Measurements from ENCODE around the gene ABCG4.

ABCG4 gene

GRCh38 chr11:119152604-119153003 lies 3.8 kb downstream of the ABCG4 start:
- DNase-seq (ENCODE audit: low read depth, low spot score): no peak
- H3K4me3 ChIP-seq (ENCODE audit: low read depth, low read length): no peak overlapping the region
- in situ Hi-C loops (cut with HindIII; ENCODE audit: low sequenced_read_pairs): no loop called here
- TF ChIP-seq CTCF (IDR thresholded peaks at IDR 0.05; ENCODE audit: low read depth, low read length): no peak

- no peak for DNase-seq (ENCODE audit: low read depth, low spot score)
- in situ Hi-C loops (cut with HindIII; ENCODE audit: low sequenced_read_pairs): no loop called here
- H3K4me3 ChIP-seq (ENCODE audit: low read depth, low read length): no peak overlapping the region
- no peak for TF ChIP-seq CTCF (IDR thresholded peaks at IDR 0.05; ENCODE audit: low read depth, low read length)
Observed at GRCh38 chr11:119153049-119153818, 4.4 kb downstream of the ABCG4 start.

GRCh38 chr11:119154178-119154577 lies 5.3 kb downstream of the ABCG4 start:
- no peak for TF ChIP-seq CTCF (IDR thresholded peaks at IDR 0.05; ENCODE audit: low read depth, low read length)
- no peak for DNase-seq (ENCODE audit: low read depth, low spot score)
- no peak overlapping the region for H3K4me3 ChIP-seq (ENCODE audit: low read depth, low read length)
- in situ Hi-C loops (cut with HindIII; ENCODE audit: low sequenced_read_pairs): no loop called here

GRCh38 chr11:119155733-119156492 lies 7.1 kb downstream of the ABCG4 start:
- TF ChIP-seq CTCF (IDR thresholded peaks at IDR 0.05; ENCODE audit: low read depth, low read length): no peak
- H3K4me3 ChIP-seq (ENCODE audit: low read depth, low read length): no peak overlapping the region
- in situ Hi-C loops (cut with HindIII; ENCODE audit: low sequenced_read_pairs): no loop called here
- no peak for DNase-seq (ENCODE audit: low read depth, low spot score)

- TF ChIP-seq CTCF (IDR thresholded peaks at IDR 0.05; ENCODE audit: low read depth, low read length): no peak
- in situ Hi-C loops (cut with HindIII; ENCODE audit: low sequenced_read_pairs): no loop called here
- no peak overlapping the region for H3K4me3 ChIP-seq (ENCODE audit: low read depth, low read length)
- DNase-seq (ENCODE audit: low read depth, low spot score): no peak
Observed at GRCh38 chr11:119156496-119156895, 7.6 kb downstream of the ABCG4 start.

- TF ChIP-seq CTCF (IDR thresholded peaks at IDR 0.05; ENCODE audit: low read depth, low read length): no peak
- no peak for DNase-seq (ENCODE audit: low read depth, low spot score)
- in situ Hi-C loops (cut with HindIII; ENCODE audit: low sequenced_read_pairs): no loop called here
- H3K4me3 ChIP-seq (ENCODE audit: low read depth, low read length): no peak overlapping the region
Observed at GRCh38 chr11:119157063-119157462, 8.2 kb downstream of the ABCG4 start.

Measured in astrocyte of the spinal cord (primary cell).